ENCODE measurements around the gene LINGO1. TPM values are rescaled to one million over a fixed set of nuclear protein-coding genes. Genes with fewer than 3 reads are reported as not detected.

LINGO1 gene
- total and polyA plus RNA-seq, 3 donors from 2014 or later = 16.6 to 22.4 (median 16.7) TPM

- Histone ChIP-seq H3K36me3 (ENCODE audit: low read depth, missing control alignments) (no peaks in the 10 kb centered on the region), H3K4me1 (no peaks in the 10 kb centered on the region), H3K27me3 (no peaks in the 10 kb centered on the region), H3K9me3 (no peaks in the 10 kb centered on the region), H3K27ac (no peak overlapping the region), H3K4me3 (no peak overlapping the region)
- no peak for DNase-seq
- WGBS, 2 donors = 97% methylated on average over 16 to 48 of the region's 48 CpGs
- TF ChIP-seq POLR2A (IDR thresholded peaks at IDR 0.05) = no peak
- TF ChIP-seq, protein P1, sequence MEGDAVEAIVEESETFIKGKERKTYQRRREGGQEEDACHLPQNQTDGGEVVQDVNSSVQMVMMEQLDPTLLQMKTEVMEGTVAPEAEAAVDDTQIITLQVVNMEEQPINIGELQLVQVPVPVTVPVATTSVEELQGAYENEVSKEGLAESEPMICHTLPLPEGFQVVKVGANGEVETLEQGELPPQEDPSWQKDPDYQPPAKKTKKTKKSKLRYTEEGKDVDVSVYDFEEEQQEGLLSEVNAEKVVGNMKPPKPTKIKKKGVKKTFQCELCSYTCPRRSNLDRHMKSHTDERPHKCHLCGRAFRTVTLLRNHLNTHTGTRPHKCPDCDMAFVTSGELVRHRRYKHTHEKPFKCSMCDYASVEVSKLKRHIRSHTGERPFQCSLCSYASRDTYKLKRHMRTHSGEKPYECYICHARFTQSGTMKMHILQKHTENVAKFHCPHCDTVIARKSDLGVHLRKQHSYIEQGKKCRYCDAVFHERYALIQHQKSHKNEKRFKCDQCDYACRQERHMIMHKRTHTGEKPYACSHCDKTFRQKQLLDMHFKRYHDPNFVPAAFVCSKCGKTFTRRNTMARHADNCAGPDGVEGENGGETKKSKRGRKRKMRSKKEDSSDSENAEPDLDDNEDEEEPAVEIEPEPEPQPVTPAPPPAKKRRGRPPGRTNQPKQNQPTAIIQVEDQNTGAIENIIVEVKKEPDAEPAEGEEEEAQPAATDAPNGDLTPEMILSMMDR (IDR thresholded peaks at IDR 0.05) = no peak
- intact Hi-C loops (cut with DNase I; ENCODE audit: low total_unique reads) = no loop called here
Observed at GRCh38 chr15:77614251-77614806, 18.4 kb downstream of the LINGO1 start.

- 94 to 95% methylated on average over 23 of the region's 23 CpGs for WGBS, 2 donors
- Histone ChIP-seq H3K27me3 (no peaks in the 10 kb centered on the region), H3K4me3 (no peak overlapping the region), H3K36me3 (ENCODE audit: low read depth, missing control alignments) (no peaks in the 10 kb centered on the region), H3K4me1 (no peaks in the 10 kb centered on the region), H3K9me3 (no peaks in the 10 kb centered on the region), H3K27ac (no peak overlapping the region)
- DNase-seq = no peak
- intact Hi-C loops (cut with DNase I; ENCODE audit: low total_unique reads) = no loop called here
- TF ChIP-seq, protein P1 (IDR thresholded peaks at IDR 0.05) = no peak
- no peak for TF ChIP-seq POLR2A (IDR thresholded peaks at IDR 0.05)
Observed at GRCh38 chr15:77613814-77614213, 18.9 kb downstream of the LINGO1 start.

DNA sequence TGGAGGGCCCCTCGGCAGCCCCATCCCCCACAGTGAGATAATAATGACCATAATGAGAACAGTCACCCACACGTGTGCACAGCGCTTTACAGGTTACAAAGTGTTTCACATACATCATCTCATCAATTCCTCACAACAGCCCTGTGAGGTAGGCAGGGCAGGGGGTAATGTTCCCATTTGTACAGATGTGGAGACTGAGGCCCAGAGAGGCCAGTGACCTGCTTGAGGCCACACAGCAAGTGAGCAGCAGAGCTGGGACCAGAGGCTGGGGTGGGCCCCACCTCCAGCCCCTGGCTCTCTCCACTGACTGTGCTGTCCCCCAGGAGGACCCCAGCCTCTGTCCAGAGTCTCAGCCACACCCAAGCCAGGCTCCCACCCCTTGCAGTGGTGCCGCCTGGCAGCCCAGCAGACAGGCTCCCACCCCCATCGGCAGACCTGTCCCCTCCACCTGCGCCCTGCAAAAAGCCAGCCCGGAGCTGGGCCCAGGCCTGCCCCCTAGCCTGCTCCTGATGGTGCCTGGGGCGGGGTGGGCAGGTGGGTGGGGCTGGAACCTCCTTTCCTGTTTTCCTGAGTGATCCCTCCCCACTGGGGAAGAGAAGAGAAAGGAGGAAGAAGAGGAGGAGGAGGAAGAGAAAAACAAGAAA lies 19.6 kb downstream of the LINGO1 start:
- Histone ChIP-seq H3K4me1 (no peaks in the 10 kb centered on the region), H3K9me3 (no peaks in the 10 kb centered on the region), H3K27ac (no peak overlapping the region), H3K36me3 (ENCODE audit: low read depth, missing control alignments) (no peaks in the 10 kb centered on the region), H3K4me3 (no peak overlapping the region), H3K27me3 (no peaks in the 10 kb centered on the region)
- no peak for TF ChIP-seq POLR2A (IDR thresholded peaks at IDR 0.05)
- TF ChIP-seq, protein P1 (IDR thresholded peaks at IDR 0.05) = no peak
- WGBS, 2 donors = 85 to 89% methylated on average over 7 to 8 of the region's 8 CpGs
- intact Hi-C loops (cut with DNase I; ENCODE audit: low total_unique reads) = no loop called here
- no peak for DNase-seq

- H3K9me3 ChIP-seq = no peaks in the 10 kb centered on the region
Observed at GRCh38 chr15:77611767-77612166, 20.9 kb downstream of the LINGO1 start.

More at GRCh38 chr15:77611767-77612166, 20.9 kb downstream of the LINGO1 start:
- intact Hi-C loops (cut with DNase I; ENCODE audit: low total_unique reads) = no loop called here
- WGBS, 2 donors = 69 to 78% methylated on average over 4 to 10 of the region's 10 CpGs
- TF ChIP-seq, protein P1 (IDR thresholded peaks at IDR 0.05) = no peak
- no peak for TF ChIP-seq POLR2A (IDR thresholded peaks at IDR 0.05)
- no peak overlapping the region for H3K27ac ChIP-seq
- H3K36me3 ChIP-seq (ENCODE audit: low read depth, missing control alignments) = no peaks in the 10 kb centered on the region
- no peak overlapping the region for H3K4me3 ChIP-seq
- H3K27me3 ChIP-seq = no peaks in the 10 kb centered on the region
- H3K4me1 ChIP-seq = peaks cover 4% of the 10 kb centered on the region
- no peak for DNase-seq
